HEK293 (cell line): ENCODE results near the gene CNTNAP5.

Experiments used
- CTCF ChIA-PET: fragments of 350-600 bp; formaldehyde crosslinking; extraction: SDS; loops from one replicate; lab custom pipeline; 2021; ENCODE audit warnings: antibody characterized with exemption; lab: Yijun Ruan, JAX
- POLR2A ChIA-PET: fragments of 300-600 bp; formaldehyde crosslinking; extraction: SDS; loops from one replicate; lab custom pipeline; 2020; ENCODE audit warnings: antibody characterized with exemption, inconsistent platforms; lab: Yijun Ruan, JAX
- H3K27ac ChIP-seq: fragments of 200-500 bp; sonication (Bioruptor generic); 2 replicates; pipeline ENCODE4 v1.5.1; 2014; ENCODE audit warnings: low read depth, low read length, control low read depth, inconsistent platforms; ENCODE audit errors: extremely low read depth
- H3K36me3 ChIP-seq, 2 experiments: fragments of 200-500 bp in 1 of 2; sonication (Bioruptor generic) in 1 of 2; 1 replicate in 1 of 2; 2 replicates in 1 of 2; pipeline ENCODE4 v1.5.1; 2014 to 2017; ENCODE audit warnings: inconsistent platforms in 2 of 2, low read length in 2 of 2; ENCODE audit not compliant: control insufficient read depth in 2 of 2, insufficient read depth in 1 of 2
- H3K4me1 ChIP-seq: fragments of 200-500 bp; sonication (Bioruptor generic); 2 replicates; pipeline ENCODE4 v1.5.1; 2014; ENCODE audit warnings: mild to moderate bottlenecking, low read length, inconsistent platforms; ENCODE audit not compliant: control insufficient read depth, insufficient read depth
- H3K4me3 ChIP-seq: 2 replicates; pipeline ENCODE4 v1.5.1; 2011; ENCODE audit warnings: low read depth, mild to moderate bottlenecking, control low read depth, low read length, moderate library complexity
- H3K9me3 ChIP-seq: fragments of 200-500 bp; sonication (Bioruptor generic); 2 replicates; pipeline ENCODE4 v1.5.1; 2014; ENCODE audit warnings: low read depth, low read length, inconsistent platforms; ENCODE audit not compliant: control insufficient read depth, insufficient read depth
- BCL11B ChIP-seq: fragments of 450-650 bp; formaldehyde crosslinking; IDR thresholded peaks from 2 replicates; pipeline ENCODE4 v1.5.1; 2016; ENCODE audit warnings: low read depth, missing biosample characterization, missing genetic modification characterization
- CTCF ChIP-seq: fragments of 450-650 bp; formaldehyde crosslinking; IDR thresholded peaks from 2 replicates; pipeline ENCODE4 v1.5.1; 2016; ENCODE audit warnings: missing biosample characterization, missing genetic modification characterization
- EGR2 ChIP-seq: fragments of 450-650 bp; formaldehyde crosslinking; IDR thresholded peaks from 2 replicates; pipeline ENCODE4 v1.5.1; 2016; ENCODE audit warnings: low read depth, missing biosample characterization, missing genetic modification characterization
- GFI1B ChIP-seq: fragments of 450-650 bp; formaldehyde crosslinking; IDR thresholded peaks from 2 replicates; pipeline ENCODE4 v1.5.1; 2016; ENCODE audit warnings: missing biosample characterization, missing genetic modification characterization
- KLF8 ChIP-seq: fragments of 450-650 bp; formaldehyde crosslinking; IDR thresholded peaks from 2 replicates; pipeline ENCODE4 v1.5.1; 2016; ENCODE audit warnings: missing biosample characterization, missing genetic modification characterization
- MEIS1 ChIP-seq: sonication (generic); formaldehyde crosslinking; IDR thresholded peaks from 2 replicates; pipeline ENCODE4 v1.8.1; 2022; ENCODE audit warnings: missing genetic modification reagents, mild to moderate bottlenecking, borderline replicate concordance
- RBAK ChIP-seq: fragments of 450-650 bp; formaldehyde crosslinking; IDR thresholded peaks from 2 replicates; pipeline ENCODE4 v1.5.1; 2016; ENCODE audit warnings: missing biosample characterization, missing genetic modification characterization
- REPIN1 ChIP-seq: fragments of 450-650 bp; formaldehyde crosslinking; IDR thresholded peaks from 2 replicates; pipeline ENCODE4 v1.5.1; 2017; ENCODE audit warnings: missing biosample characterization, missing genetic modification characterization, low read depth
- TSHZ1 ChIP-seq: fragments of 450-650 bp; formaldehyde crosslinking; IDR thresholded peaks from 2 replicates; pipeline ENCODE4 v1.5.1; 2016; ENCODE audit warnings: missing biosample characterization, missing genetic modification characterization, borderline replicate concordance
- WT1 ChIP-seq: fragments of 450-650 bp; formaldehyde crosslinking; IDR thresholded peaks from 2 replicates; pipeline ENCODE4 v1.5.1; 2016; ENCODE audit warnings: missing biosample characterization, missing genetic modification characterization
- YY2 ChIP-seq: fragments of 450-650 bp; formaldehyde crosslinking; IDR thresholded peaks from 2 replicates; pipeline ENCODE4 v1.5.1; 2016; ENCODE audit warnings: missing biosample characterization, missing genetic modification characterization
- ZBTB17 ChIP-seq: fragments of 450-650 bp; formaldehyde crosslinking; IDR thresholded peaks from 2 replicates; pipeline ENCODE4 v1.5.1; 2016; ENCODE audit warnings: missing biosample characterization, missing genetic modification characterization
- ZBTB26 ChIP-seq: fragments of 450-650 bp; formaldehyde crosslinking; optimal IDR thresholded peaks from 2 replicates; pipeline ENCODE3; 2016; ENCODE audit warnings: missing biosample characterization, mild to moderate bottlenecking, missing genetic modification characterization
- ZEB2 ChIP-seq: fragments of 450-650 bp; formaldehyde crosslinking; IDR thresholded peaks from 2 replicates; pipeline ENCODE4 v1.5.1; 2016; ENCODE audit warnings: missing biosample characterization, missing genetic modification characterization
- ZNF114 ChIP-seq: fragments of 450-650 bp; formaldehyde crosslinking; IDR thresholded peaks from 2 replicates; pipeline ENCODE4 v1.5.0; 2017; ENCODE audit warnings: missing biosample characterization, missing genetic modification characterization
- ZNF140 ChIP-seq: fragments of 450-650 bp; formaldehyde crosslinking; IDR thresholded peaks from 2 replicates; pipeline ENCODE4 v1.5.1; 2016; ENCODE audit warnings: missing biosample characterization, missing genetic modification characterization
- ZNF16 ChIP-seq: fragments of 450-650 bp; formaldehyde crosslinking; IDR thresholded peaks from 2 replicates; pipeline ENCODE4 v1.5.1; 2016; ENCODE audit warnings: low read depth, missing biosample characterization, missing genetic modification characterization
- ZNF211 ChIP-seq: fragments of 450-650 bp; formaldehyde crosslinking; IDR thresholded peaks from 2 replicates; pipeline ENCODE4 v1.5.1; 2016; ENCODE audit warnings: low read depth, missing biosample characterization, missing genetic modification characterization
- ZNF223 ChIP-seq: fragments of 450-650 bp; formaldehyde crosslinking; IDR thresholded peaks from 2 replicates; pipeline ENCODE4 v1.5.1; 2016; ENCODE audit warnings: missing biosample characterization, missing genetic modification characterization
- ZNF26 ChIP-seq: fragments of 450-650 bp; formaldehyde crosslinking; IDR thresholded peaks from 2 replicates; pipeline ENCODE4 v1.5.1; 2016; ENCODE audit warnings: missing biosample characterization, missing genetic modification characterization
- ZNF324 ChIP-seq: fragments of 450-650 bp; formaldehyde crosslinking; IDR thresholded peaks from 2 replicates; pipeline ENCODE4 v1.5.1; 2016; ENCODE audit warnings: missing biosample characterization, missing genetic modification characterization
- ZNF510 ChIP-seq: fragments of 450-650 bp; formaldehyde crosslinking; IDR thresholded peaks from 2 replicates; pipeline ENCODE4 v1.5.1; 2018; ENCODE audit warnings: mild to moderate bottlenecking, missing genetic modification characterization, missing biosample characterization; ENCODE audit not compliant: insufficient replicate concordance
- ZNF518A ChIP-seq: fragments of 450-650 bp; formaldehyde crosslinking; conservative IDR thresholded peaks from 2 replicates; pipeline ENCODE4 v1.5.1; 2016; ENCODE audit warnings: low read depth, missing biosample characterization, missing genetic modification characterization
- ZNF521 ChIP-seq: fragments of 450-650 bp; formaldehyde crosslinking; IDR thresholded peaks from 2 replicates; pipeline ENCODE4 v1.5.1; 2017; ENCODE audit warnings: missing biosample characterization, mild to moderate bottlenecking, missing genetic modification characterization
- ZNF571 ChIP-seq: fragments of 450-650 bp; formaldehyde crosslinking; IDR thresholded peaks from 2 replicates; pipeline ENCODE4 v1.5.0; 2017; ENCODE audit warnings: missing biosample characterization, missing genetic modification characterization

CNTNAP5 gene

GRCh38 chr2:124776332-124776731 is 751.2 kb downstream of the CNTNAP5 start:
- TF ChIP-seq ZEB2 (tag by site-specific recombination): no peak
- no peak for TF ChIP-seq ZBTB17
- TF ChIP-seq YY2: no peak
- TF ChIP-seq ZNF16 (tag by site-specific recombination): no peak
- no peak for TF ChIP-seq ZNF114 (tag by site-specific recombination)
- no peak for TF ChIP-seq BCL11B
- no peak for TF ChIP-seq EGR2 (tag by site-specific recombination)
- TF ChIP-seq ZNF521 (tag by site-specific recombination): no peak
- no peak for TF ChIP-seq ZNF26
- TF ChIP-seq RBAK (tag by site-specific recombination): no peak
- TF ChIP-seq ZNF223 (tag by site-specific recombination): no peak
- no peak for TF ChIP-seq MEIS1
- no peak for TF ChIP-seq ZNF140 (tag by site-specific recombination)
- no peak for TF ChIP-seq ZNF518A
- TF ChIP-seq REPIN1 (tag by site-specific recombination): no peak
- no peak for TF ChIP-seq CTCF (tag by site-specific recombination)
- no peak for TF ChIP-seq ZNF571 (tag by site-specific recombination)
- no peak for TF ChIP-seq ZNF324 (tag by site-specific recombination)
- Histone ChIP-seq H3K27ac (no peak overlapping the region), H3K4me3 (no peak overlapping the region), H3K9me3 (no peaks in the 10 kb centered on the region), H3K4me1 (no peaks in the 10 kb centered on the region), H3K36me3 (no peaks in the 10 kb centered on the region)
- ChIA-PET CTCF (no interaction called here), POLR2A (no interaction called here)

- Histone ChIP-seq H3K27ac (no peak overlapping the region), H3K9me3 (no peaks in the 10 kb centered on the region), H3K4me1 (no peaks in the 10 kb centered on the region), H3K36me3 (no peaks in the 10 kb centered on the region), H3K4me3 (no peak overlapping the region)
- ChIA-PET CTCF (no interaction called here), POLR2A (no interaction called here)
- TF ChIP-seq ZBTB26 (tag by site-specific recombination) (no peak), ZNF211 (tag by site-specific recombination) (no peak), KLF8 (tag by site-specific recombination) (no peak), WT1 (tag by site-specific recombination) (no peak), ZNF510 (tag by site-specific recombination) (no peak), GFI1B (no peak), TSHZ1 (tag by site-specific recombination) (no peak)
These were observed 753.0 kb downstream of the CNTNAP5 start for GRCh38 chr2:124778076-124778475.
